K562 (cell line): ENCODE measurements around the gene SLC7A4. TPM values are rescaled to one million over a fixed set of nuclear protein-coding genes. Genes with fewer than 3 reads are reported as not detected.

ENCODE experiments used
- CCNT2 ChIP-seq: IDR thresholded peaks from 2 replicates; pipeline ENCODE4 v1.6.1; 2011; ENCODE audit warnings: borderline replicate concordance, low read depth, mild to moderate bottlenecking, moderate library complexity, mixed read lengths, low read length; ENCODE audit not compliant: insufficient read length; ENCODE audit errors: extremely low read depth
- CHD2 ChIP-seq: IDR thresholded peaks from 2 replicates; pipeline ENCODE4 v1.6.1; 2011; ENCODE audit warnings: low read depth, low read length
- ELF4 ChIP-seq: fragments of 450-650 bp; formaldehyde crosslinking; IDR thresholded peaks from 2 replicates; pipeline ENCODE4 v1.4.0; 2022; ENCODE audit warnings: missing genetic modification characterization
- GABPB2 ChIP-seq: fragments of 250-450 bp; sonication (Bioruptor Pico); conservative IDR thresholded peaks from 2 replicates; pipeline ENCODE4 v1.5.1; 2021; ENCODE audit warnings: mild to moderate bottlenecking
- HBP1 ChIP-seq: fragments of 450-650 bp; formaldehyde crosslinking; IDR thresholded peaks from 2 replicates; pipeline ENCODE4 v1.4.0; 2022; ENCODE audit warnings: missing genetic modification characterization
- HCFC1 ChIP-seq: IDR thresholded peaks from 2 replicates; pipeline ENCODE4 v1.6.1; 2012; ENCODE audit warnings: low read depth, low read length, improper control_type of control experiment
- HMGXB4 ChIP-seq: sonication (generic); formaldehyde crosslinking; IDR thresholded peaks from 2 replicates; pipeline ENCODE4 v1.8.1; 2023; ENCODE audit warnings: mild to moderate bottlenecking, missing genetic modification reagents
- KLF16 ChIP-seq: IDR thresholded peaks from 2 replicates; pipeline ENCODE4 v1.6.1; 2016; ENCODE audit warnings: antibody characterized with exemption
- NR4A1 ChIP-seq, 2 experiments: fragments of 250-450 bp in 1 of 2; fragments of 450-650 bp in 1 of 2; sonication (Bioruptor Pico) in 1 of 2; IDR thresholded peaks; 2 replicates each; pipeline versions ENCODE4 v1.4.0 to v1.6.1; 2016 to 2020; ENCODE audit warnings: mild to moderate bottlenecking in 2 of 2, missing compliant biosample characterization in 1 of 2, missing genetic modification characterization in 1 of 2, moderate library complexity in 1 of 2
- POLR3G ChIP-seq: IDR thresholded peaks from 2 replicates; pipeline ENCODE4 v1.6.1; 2011; ENCODE audit not compliant: insufficient read length, insufficient replicate concordance; ENCODE audit errors: extremely low read depth
- RAD21 ChIP-seq, 2 experiments: fragments of 250-450 bp in 1 of 2; fragments of 450-650 bp in 1 of 2; sonication (Bioruptor Pico) in 1 of 2; formaldehyde crosslinking in 1 of 2; IDR thresholded peaks in 1 of 2; conservative IDR thresholded peaks in 1 of 2; 2 replicates each; pipeline versions ENCODE4 v1.4.0 to v1.8.0; 2020 to 2022; ENCODE audit warnings: mild to moderate bottlenecking in 2 of 2, moderate library complexity in 1 of 2
- TAF15 ChIP-seq: fragments of 200-400 bp; formaldehyde crosslinking; IDR thresholded peaks from 2 replicates; pipeline ENCODE4 v1.6.1; 2017; ENCODE audit warnings: mild to moderate bottlenecking, low read depth, low read length, moderate library complexity
- TBL1XR1 ChIP-seq, 2 experiments: IDR thresholded peaks; 2 replicates each; pipeline ENCODE4 v1.6.1; 2012; ENCODE audit warnings: improper control_type of control experiment in 2 of 2, low read length in 2 of 2, mild to moderate bottlenecking in 1 of 2
- ZBTB26 ChIP-seq: fragments of 450-650 bp; formaldehyde crosslinking; IDR thresholded peaks from 2 replicates; pipeline ENCODE4 v1.4.0; 2022; ENCODE audit warnings: missing genetic modification characterization
- polyA plus RNA-seq, 8 experiments: library from polyadenylated mRNA; depleted of rRNA in 4 of 8; stranded (reverse) in 5 of 8; unstranded in 3 of 8; fragments of >200 nt; fragmentation: Nextera tagmentation in 2 of 8; fragmentation: Illumina TruSeq in 1 of 8; extraction: Ambion mirVana in 2 of 8; extraction: Trizol in 1 of 8; gene quantifications; 2 replicates each; pipeline versions ENCODE4 v1.2.1 to v1.2.3, GENCODE V29; 2011 to 2014; ENCODE audit warnings: inconsistent platforms in 1 of 8, missing spikeins in 1 of 8
- total RNA-seq, 7 experiments: library from RNA; depleted of rRNA in 6 of 7; stranded (reverse); fragments of >200 nt in 6 of 7; fragmentation: Illumina TruSeq in 2 of 7; extraction: Trizol in 2 of 7; gene quantifications; 2 replicates each; pipeline versions ENCODE4 v1.2.1 to v1.2.3, GENCODE V29; 2011 to 2021; ENCODE audit warnings: low replicate concordance in 1 of 7
- TF ChIP-seq, protein P1 (sequence below), 2 experiments: fragments of 450-650 bp; conservative IDR thresholded peaks; 2 replicates each; pipeline ENCODE4 v1.6.1; 2017; ENCODE audit warnings: mild to moderate bottlenecking in 2 of 2, moderate library complexity in 2 of 2
- TF ChIP-seq, protein P2 (sequence below), 2 experiments: fragments of 250-450 bp in 1 of 2; fragments of 450-650 bp in 1 of 2; sonication (Bioruptor Pico) in 1 of 2; IDR thresholded peaks; 2 replicates each; pipeline versions ENCODE4 v1.6.1 to v1.8.0; 2016 to 2021; ENCODE audit warnings: mild to moderate bottlenecking in 2 of 2, moderate library complexity in 2 of 2, missing compliant biosample characterization in 1 of 2, missing genetic modification characterization in 1 of 2
- TF ChIP-seq, protein P3 (sequence below), 2 experiments: fragments of 450-650 bp in 1 of 2; sonication (generic) in 1 of 2; formaldehyde crosslinking in 1 of 2; IDR thresholded peaks in 1 of 2; conservative IDR thresholded peaks in 1 of 2; 2 replicates each; pipeline versions ENCODE4 v1.6.1 to v1.8.1; 2016 to 2023; ENCODE audit warnings: mild to moderate bottlenecking in 2 of 2, moderate library complexity in 2 of 2, inconsistent platforms in 1 of 2, missing genetic modification reagents in 1 of 2

SLC7A4 gene
- total and polyA plus RNA-seq, 9 of the 15 experiments (the other 6 are each of a cell fraction or from before 2014, with no cell fraction given): not detected

DNA sequence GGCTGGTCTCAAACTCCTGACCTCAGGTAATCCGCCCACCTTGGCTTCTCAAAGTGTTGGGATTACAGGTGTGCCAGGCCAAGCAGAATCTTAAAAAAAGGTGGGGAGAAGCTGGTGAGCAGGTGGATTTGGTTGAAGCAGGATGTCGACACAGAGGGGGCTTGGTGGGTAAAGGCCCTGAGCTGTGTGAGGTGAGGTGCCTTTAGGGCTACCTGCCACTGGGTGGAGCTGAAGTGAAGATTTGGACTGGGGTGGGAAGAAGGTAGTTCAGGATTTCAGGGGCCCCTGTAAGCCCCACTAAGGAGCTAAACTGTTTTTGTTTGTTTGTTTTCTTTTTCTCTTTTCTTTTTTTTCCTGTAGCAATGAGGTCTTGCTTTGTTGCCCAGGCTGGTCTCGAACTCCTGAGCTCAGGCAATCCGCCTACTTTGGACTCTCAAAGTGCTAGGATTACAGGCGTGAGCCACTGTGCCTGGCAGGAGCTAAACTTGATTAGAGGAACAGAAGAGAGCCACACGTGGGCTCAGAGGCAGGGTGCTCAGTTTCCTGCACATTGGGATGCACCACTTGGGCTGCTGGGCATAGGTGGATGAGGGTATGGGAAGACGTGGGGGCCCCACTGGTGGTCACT, 11.4 kb downstream of the SLC7A4 start (continued):
- TF ChIP-seq HBP1 (peak; percentile 9), ELF4 (CRISPR knock-in tag) (peak; percentile 66), TBL1XR1 (IDR thresholded peaks at IDR 0.05; ENCODE audit: low read length in 2 of 2) (0 out of 4 replicates have a peak, but pooled peaks of 1 of the 2 experiments have one; percentile 25), RAD21 (CRISPR knock-in tag; conservative IDR thresholded peaks at IDR 0.05 in 1 of 2, IDR thresholded peaks at IDR 0.05 in 1 of 2) (peak in 1 of 2 experiments; percentile 93; a peak in 3 of 4 replicates), POLR3G (no peak), CHD2 (no peak), GABPB2 (CRISPR knock-in tag) (0 out of 2 replicates have a peak, but pooled peaks have one; percentile 11), KLF16 (no peak), TAF15 (no peak), ZBTB26 (CRISPR knock-in tag) (0 out of 2 replicates have a peak, but pooled peaks have one; percentile 74), HMGXB4 (CRISPR knock-in tag) (0 out of 2 replicates have a peak, but pooled peaks have one; percentile 52), HCFC1 (peak; percentile 43), CCNT2 (no peak), NR4A1 (CRISPR knock-in tag; IDR thresholded peaks at IDR 0.05) (0 out of 2 replicates have a peak, but pooled peaks have one; percentile 63), NR4A1 (tag; IDR thresholded peaks at IDR 0.05) (0 out of 2 replicates have a peak, but pooled peaks have one; percentile 44)
- TF ChIP-seq, protein P1, sequence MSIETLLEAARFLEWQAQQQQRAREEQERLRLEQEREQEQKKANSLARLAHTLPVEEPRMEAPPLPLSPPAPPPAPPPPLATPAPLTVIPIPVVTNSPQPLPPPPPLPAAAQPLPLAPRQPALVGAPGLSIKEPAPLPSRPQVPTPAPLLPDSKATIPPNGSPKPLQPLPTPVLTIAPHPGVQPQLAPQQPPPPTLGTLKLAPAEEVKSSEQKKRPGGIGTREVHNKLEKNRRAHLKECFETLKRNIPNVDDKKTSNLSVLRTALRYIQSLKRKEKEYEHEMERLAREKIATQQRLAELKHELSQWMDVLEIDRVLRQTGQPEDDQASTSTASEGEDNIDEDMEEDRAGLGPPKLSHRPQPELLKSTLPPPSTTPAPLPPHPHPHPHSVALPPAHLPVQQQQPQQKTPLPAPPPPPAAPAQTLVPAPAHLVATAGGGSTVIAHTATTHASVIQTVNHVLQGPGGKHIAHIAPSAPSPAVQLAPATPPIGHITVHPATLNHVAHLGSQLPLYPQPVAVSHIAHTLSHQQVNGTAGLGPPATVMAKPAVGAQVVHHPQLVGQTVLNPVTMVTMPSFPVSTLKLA (conservative IDR thresholded peaks at IDR 0.05): no peak
- TF ChIP-seq, protein P2, sequence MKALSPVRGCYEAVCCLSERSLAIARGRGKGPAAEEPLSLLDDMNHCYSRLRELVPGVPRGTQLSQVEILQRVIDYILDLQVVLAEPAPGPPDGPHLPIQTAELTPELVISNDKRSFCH (CRISPR knock-in tag; IDR thresholded peaks at IDR 0.05): 0 out of 2 replicates have a peak, but pooled peaks have one; percentile 12
- TF ChIP-seq, protein P2 (tag; IDR thresholded peaks at IDR 0.05): peak; percentile 47
- TF ChIP-seq, protein P3, sequence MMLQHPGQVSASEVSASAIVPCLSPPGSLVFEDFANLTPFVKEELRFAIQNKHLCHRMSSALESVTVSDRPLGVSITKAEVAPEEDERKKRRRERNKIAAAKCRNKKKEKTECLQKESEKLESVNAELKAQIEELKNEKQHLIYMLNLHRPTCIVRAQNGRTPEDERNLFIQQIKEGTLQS (IDR thresholded peaks at IDR 0.05): no peak
- TF ChIP-seq, protein P3 (CRISPR knock-in tag; conservative IDR thresholded peaks at IDR 0.05): 0 out of 2 replicates have a peak, but pooled peaks have one; percentile 41
